Panc1 (cell line): ENCODE data around the gene EDEM3. TPM values are rescaled to one million over a fixed set of nuclear protein-coding genes. Genes with fewer than 3 reads are reported as not detected.
"Not testable (repeated sequence)": the region's sequence is repeated elsewhere in the genome, so short reads cannot be mapped to it uniquely, and the experiment has no call there.

Experiments used
- ATAC-seq: fragments of 200-7000 bp; cut with Tn5 transposase; 2 replicates; pipeline ENCODE4 v1.9.1; 2020; ENCODE audit warnings: mild to moderate bottlenecking, moderate library complexity
- BruUV-seq: library from RNA; stranded (reverse); fragments of 400-500 nt; replicated peaks from 2 replicates; lab custom pipeline; 2021; lab: Mats Ljungman, UMichigan
- CTCF ChIA-PET: fragments of 300-600 bp; sonication (Branson Sonifier 250); formaldehyde crosslinking; loops from one replicate; lab custom pipeline; 2022; ENCODE audit warnings: antibody characterized with exemption; lab: Charles Lee
- POLR2A ChIA-PET: fragments of 300-600 bp; sonication (Branson Sonifier 250); formaldehyde crosslinking; loops from one replicate; lab custom pipeline; 2022; ENCODE audit warnings: antibody characterized with exemption; lab: Charles Lee
- DNase-seq: peaks from one replicate; pipeline ENCODE4 v3.0.0-alpha.2; 2010; ENCODE audit warnings: low read depth, low spot score
- H3K27ac ChIP-seq: 2 replicates; pipeline ENCODE4 v1.5.1; 2011; ENCODE audit warnings: mild to moderate bottlenecking, low read length, inconsistent platforms
- H3K27me3 ChIP-seq: fragments of 200-500 bp; sonication (Bioruptor generic); 2 replicates; pipeline ENCODE4 v1.6.0; 2014; ENCODE audit warnings: low read length, inconsistent platforms; ENCODE audit not compliant: control insufficient read depth, insufficient read depth
- H3K36me3 ChIP-seq: fragments of 200-500 bp; sonication (Bioruptor generic); 2 replicates; pipeline ENCODE4 v1.5.1; 2014; ENCODE audit warnings: inconsistent platforms, mild to moderate bottlenecking, low read length, moderate library complexity; ENCODE audit not compliant: control insufficient read depth, insufficient read depth
- H3K4me1 ChIP-seq: 2 replicates; pipeline ENCODE4 v1.5.1; 2011; ENCODE audit warnings: inconsistent platforms, mild to moderate bottlenecking, low read length, moderate library complexity; ENCODE audit not compliant: control insufficient read depth, insufficient read depth
- H3K4me3 ChIP-seq, 2 experiments: 2 replicates each; pipeline ENCODE4 v1.5.1; 2011 to 2012; ENCODE audit warnings: low read depth in 2 of 2, low read length in 2 of 2, mild to moderate bottlenecking in 2 of 2, inconsistent platforms in 1 of 2, moderate library complexity in 1 of 2
- H3K9me3 ChIP-seq: fragments of 200-500 bp; sonication (Bioruptor generic); 2 replicates; pipeline ENCODE4 v1.5.1; 2014; ENCODE audit warnings: low read depth, mild to moderate bottlenecking, inconsistent platforms, low read length, moderate library complexity; ENCODE audit not compliant: control insufficient read depth, insufficient read depth
- POLR2AphosphoS5 ChIP-seq: IDR thresholded peaks from 2 replicates; pipeline ENCODE4 v1.6.1; 2012; ENCODE audit warnings: mild to moderate bottlenecking, low read depth, low read length, moderate library complexity
- SIN3A ChIP-seq: IDR thresholded peaks from 2 replicates; pipeline ENCODE4 v1.6.1; 2012; ENCODE audit warnings: low read depth, mild to moderate bottlenecking, low read length, moderate library complexity, borderline replicate concordance; ENCODE audit not compliant: insufficient read depth
- TCF7L2 ChIP-seq: IDR thresholded peaks from 2 replicates; pipeline ENCODE4 v1.6.1; 2011; ENCODE audit warnings: mild to moderate bottlenecking, low read depth, low read length, inconsistent platforms
- in situ Hi-C: cut with HindIII; loops from 2 replicates; pipeline ENCODE4 v1.10.0; 2016; ENCODE audit warnings: low sequenced_read_pairs, low pct_unique_long_range_greater_than_20kb
- intact Hi-C: fragments of 100-400 bp; cut with micrococcal nuclease; formaldehyde crosslinking; loops from one replicate; pipeline ENCODE4 v1.10.0; 2022; ENCODE audit not compliant: unreplicated experiment
- total RNA-seq: library from RNA; stranded (reverse); gene quantifications from one replicate; pipeline ENCODE4 v1.2.1, GENCODE V29; 2021; ENCODE audit not compliant: unreplicated experiment
- TF ChIP-seq, protein P1 (sequence below): fragments of 450-650 bp; IDR thresholded peaks from 2 replicates; pipeline ENCODE4 v1.5.1; 2017; ENCODE audit warnings: mild to moderate bottlenecking
- TF ChIP-seq, protein P2 (sequence below), 2 experiments: IDR thresholded peaks; 2 replicates each; pipeline ENCODE4 v1.6.1; 2011 to 2012; ENCODE audit warnings: low read depth in 2 of 2, control low read depth in 1 of 2, low read length in 1 of 2, mild to moderate bottlenecking in 1 of 2, moderate library complexity in 1 of 2; ENCODE audit not compliant: insufficient read depth in 1 of 2

EDEM3 gene
- total RNA-seq, 1 experiment from 2014 or later: 17.4 TPM

DNA sequence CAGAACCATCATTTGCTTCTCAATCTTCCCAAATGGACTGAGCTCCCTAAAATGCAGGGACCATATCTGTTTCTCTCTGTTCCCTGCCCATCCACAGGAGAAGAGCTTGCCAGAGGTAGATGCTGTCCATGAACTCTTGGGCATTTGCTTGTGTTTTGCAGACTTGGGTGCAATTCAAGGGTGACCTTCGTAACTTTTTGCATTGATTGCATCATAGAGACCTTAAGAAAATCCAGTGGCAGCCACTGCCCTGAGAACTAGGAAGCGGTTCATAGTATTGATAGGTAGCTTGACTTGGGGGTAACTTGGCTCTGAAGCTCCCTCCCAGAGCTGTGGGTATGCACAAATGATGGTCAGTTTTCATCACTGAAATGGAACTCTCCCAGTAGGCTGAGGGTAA lies 34.3 kb upstream of the EDEM3 start:
- in situ Hi-C loops: no loop called here
- Histone ChIP-seq H3K36me3 (no peaks in the 10 kb centered on the region), H3K9me3 (no peaks in the 10 kb centered on the region), H3K4me1 (no peaks in the 10 kb centered on the region), H3K27me3 (no peaks in the 10 kb centered on the region), H3K4me3 (no peak overlapping the region), H3K27ac (no peak overlapping the region)
- BruUV-seq: no TSS peak
- CTCF ChIA-PET: no interaction called here
- no peak for ATAC-seq
- TF ChIP-seq POLR2AphosphoS5 (no peak), TCF7L2 (no peak), SIN3A (no peak)
- TF ChIP-seq, protein P1, sequence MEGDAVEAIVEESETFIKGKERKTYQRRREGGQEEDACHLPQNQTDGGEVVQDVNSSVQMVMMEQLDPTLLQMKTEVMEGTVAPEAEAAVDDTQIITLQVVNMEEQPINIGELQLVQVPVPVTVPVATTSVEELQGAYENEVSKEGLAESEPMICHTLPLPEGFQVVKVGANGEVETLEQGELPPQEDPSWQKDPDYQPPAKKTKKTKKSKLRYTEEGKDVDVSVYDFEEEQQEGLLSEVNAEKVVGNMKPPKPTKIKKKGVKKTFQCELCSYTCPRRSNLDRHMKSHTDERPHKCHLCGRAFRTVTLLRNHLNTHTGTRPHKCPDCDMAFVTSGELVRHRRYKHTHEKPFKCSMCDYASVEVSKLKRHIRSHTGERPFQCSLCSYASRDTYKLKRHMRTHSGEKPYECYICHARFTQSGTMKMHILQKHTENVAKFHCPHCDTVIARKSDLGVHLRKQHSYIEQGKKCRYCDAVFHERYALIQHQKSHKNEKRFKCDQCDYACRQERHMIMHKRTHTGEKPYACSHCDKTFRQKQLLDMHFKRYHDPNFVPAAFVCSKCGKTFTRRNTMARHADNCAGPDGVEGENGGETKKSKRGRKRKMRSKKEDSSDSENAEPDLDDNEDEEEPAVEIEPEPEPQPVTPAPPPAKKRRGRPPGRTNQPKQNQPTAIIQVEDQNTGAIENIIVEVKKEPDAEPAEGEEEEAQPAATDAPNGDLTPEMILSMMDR: no peak
- TF ChIP-seq, protein P2, sequence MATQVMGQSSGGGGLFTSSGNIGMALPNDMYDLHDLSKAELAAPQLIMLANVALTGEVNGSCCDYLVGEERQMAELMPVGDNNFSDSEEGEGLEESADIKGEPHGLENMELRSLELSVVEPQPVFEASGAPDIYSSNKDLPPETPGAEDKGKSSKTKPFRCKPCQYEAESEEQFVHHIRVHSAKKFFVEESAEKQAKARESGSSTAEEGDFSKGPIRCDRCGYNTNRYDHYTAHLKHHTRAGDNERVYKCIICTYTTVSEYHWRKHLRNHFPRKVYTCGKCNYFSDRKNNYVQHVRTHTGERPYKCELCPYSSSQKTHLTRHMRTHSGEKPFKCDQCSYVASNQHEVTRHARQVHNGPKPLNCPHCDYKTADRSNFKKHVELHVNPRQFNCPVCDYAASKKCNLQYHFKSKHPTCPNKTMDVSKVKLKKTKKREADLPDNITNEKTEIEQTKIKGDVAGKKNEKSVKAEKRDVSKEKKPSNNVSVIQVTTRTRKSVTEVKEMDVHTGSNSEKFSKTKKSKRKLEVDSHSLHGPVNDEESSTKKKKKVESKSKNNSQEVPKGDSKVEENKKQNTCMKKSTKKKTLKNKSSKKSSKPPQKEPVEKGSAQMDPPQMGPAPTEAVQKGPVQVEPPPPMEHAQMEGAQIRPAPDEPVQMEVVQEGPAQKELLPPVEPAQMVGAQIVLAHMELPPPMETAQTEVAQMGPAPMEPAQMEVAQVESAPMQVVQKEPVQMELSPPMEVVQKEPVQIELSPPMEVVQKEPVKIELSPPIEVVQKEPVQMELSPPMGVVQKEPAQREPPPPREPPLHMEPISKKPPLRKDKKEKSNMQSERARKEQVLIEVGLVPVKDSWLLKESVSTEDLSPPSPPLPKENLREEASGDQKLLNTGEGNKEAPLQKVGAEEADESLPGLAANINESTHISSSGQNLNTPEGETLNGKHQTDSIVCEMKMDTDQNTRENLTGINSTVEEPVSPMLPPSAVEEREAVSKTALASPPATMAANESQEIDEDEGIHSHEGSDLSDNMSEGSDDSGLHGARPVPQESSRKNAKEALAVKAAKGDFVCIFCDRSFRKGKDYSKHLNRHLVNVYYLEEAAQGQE (IDR thresholded peaks at IDR 0.05; ENCODE audit: insufficient read depth in 1 of 2, low read depth in 2 of 2, low read length in 1 of 2): no peak
- no peak for DNase-seq
- POLR2A ChIA-PET: no interaction called here
- intact Hi-C loops: no loop called here

DNA sequence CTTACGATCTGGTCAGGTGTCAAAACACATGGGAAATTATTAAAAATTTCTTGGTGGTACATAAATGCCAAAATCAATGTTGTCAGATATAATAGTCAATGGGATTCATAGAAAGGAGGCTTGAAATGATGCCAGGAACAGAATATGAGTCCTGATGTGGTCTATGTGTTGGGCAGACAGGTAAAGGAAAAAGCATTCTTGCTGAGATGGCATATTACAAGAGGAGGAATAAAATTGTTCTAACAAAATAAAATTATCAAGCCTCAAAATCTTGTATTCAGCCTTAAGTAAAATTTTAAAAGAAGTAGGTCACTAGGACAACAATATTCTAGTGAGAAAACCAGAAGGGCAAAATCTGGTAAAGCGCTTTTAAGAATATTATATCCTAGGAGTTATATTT lies 30.9 kb upstream of the EDEM3 start:
- Histone ChIP-seq H3K9me3 (no peaks in the 10 kb centered on the region), H3K4me3 (no peak overlapping the region), H3K27me3 (no peaks in the 10 kb centered on the region), H3K27ac (no peak overlapping the region), H3K36me3 (no peaks in the 10 kb centered on the region), H3K4me1 (no peaks in the 10 kb centered on the region)
- TF ChIP-seq TCF7L2 (no peak), POLR2AphosphoS5 (no peak), SIN3A (no peak)
- TF ChIP-seq, protein P1: no peak
- TF ChIP-seq, protein P2 (IDR thresholded peaks at IDR 0.05; ENCODE audit: insufficient read depth in 1 of 2, low read depth in 2 of 2, low read length in 1 of 2): no peak
- BruUV-seq: no TSS peak
- ATAC-seq (no peak), DNase-seq (no peak)
- POLR2A ChIA-PET: no interaction called here
- in situ Hi-C loops (no loop called here), intact Hi-C loops (no loop called here)
- CTCF ChIA-PET: no interaction called here

DNA sequence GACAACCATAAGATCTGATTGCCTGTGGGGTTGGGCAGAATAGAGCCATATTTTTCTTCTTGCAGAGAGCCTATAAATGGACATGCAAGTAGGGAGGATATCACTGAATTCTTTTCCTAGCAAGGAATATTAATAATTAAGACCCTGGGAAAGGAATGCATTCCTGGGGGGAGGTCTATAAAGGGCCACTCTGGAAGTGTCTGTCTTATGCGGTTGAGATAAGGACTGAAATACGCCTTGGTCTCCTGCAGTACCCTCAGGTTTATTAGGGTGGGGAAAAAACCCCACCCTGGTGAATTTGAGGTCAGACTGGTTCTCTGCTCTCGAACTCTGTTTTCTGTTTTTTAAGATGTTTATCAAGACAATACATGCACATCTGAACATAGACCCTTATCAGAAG lies 29.1 kb upstream of the EDEM3 start:
- intact Hi-C loops, H3K36me3 ChIP-seq, H3K27ac ChIP-seq, BruUV-seq, in situ Hi-C loops, H3K4me1 ChIP-seq, ATAC-seq, POLR2A ChIA-PET, H3K9me3 ChIP-seq, H3K27me3 ChIP-seq, DNase-seq, H3K4me3 ChIP-seq, CTCF ChIA-PET: not testable (repeated sequence)
